HTR-8/SVneo (cell line): ENCODE measurements around the gene SF1.

ENCODE experiments used
- DNase-seq: peaks from one replicate; pipeline ENCODE4 v3.0.0; 2011; ENCODE audit warnings: low spot score, mixed read lengths; ENCODE audit not compliant: insufficient read length
- FAIRE-seq: peaks from 2 replicates; lab custom pipeline; 2011; peaks lifted over from hg19 to GRCh38; lab: Jason Lieb, UNC

The SF1 gene

GRCh38 chr11:64787526-64788320 is 9.4 kb upstream of the SF1 start:
- FAIRE-seq, result no peak

GRCh38 chr11:64786308-64786707 is 8.0 kb upstream of the SF1 start:
- no peak for FAIRE-seq
- no peak for DNase-seq

More at GRCh38 chr11:64787526-64788320, 9.4 kb upstream of the SF1 start:
- peak; percentile 45 for DNase-seq

GRCh38 chr11:64784813-64785581 is 6.7 kb upstream of the SF1 start:
- FAIRE-seq, result no peak
- no peak for DNase-seq

GRCh38 chr11:64778223-64778472 is 194 bp downstream of the SF1 start:
- FAIRE-seq (no peak), DNase-seq (no peak)

- FAIRE-seq, result no peak
- DNase-seq, result peak; percentile 91
These were observed 706 bp downstream of the SF1 start for GRCh38 chr11:64777449-64778222.

- FAIRE-seq (no peak), DNase-seq (no peak)
These were observed 1.5 kb downstream of the SF1 start for GRCh38 chr11:64776875-64777274.

GRCh38 chr11:64776425-64776824 is 1.9 kb downstream of the SF1 start:
- FAIRE-seq (no peak), DNase-seq (no peak)

- DNase-seq (no peak), FAIRE-seq (no peak)
These were observed 4.2 kb downstream of the SF1 start for GRCh38 chr11:64774144-64774543.

- FAIRE-seq (no peak), DNase-seq (no peak)
These were observed 5.9 kb downstream of the SF1 start for GRCh38 chr11:64772303-64773018.

GRCh38 chr11:64771861-64772260 is 6.5 kb downstream of the SF1 start:
- DNase-seq (no peak), FAIRE-seq (no peak)

- no peak for FAIRE-seq
- DNase-seq, result no peak
These were observed 8.2 kb downstream of the SF1 start for GRCh38 chr11:64770120-64770519.

GRCh38 chr11:64769283-64769682 is 9.1 kb downstream of the SF1 start:
- FAIRE-seq, result no peak

GRCh38 chr11:64768300-64768694 is 10.0 kb downstream of the SF1 start:
- FAIRE-seq (no peak), DNase-seq (no peak)

More at GRCh38 chr11:64769283-64769682, 9.1 kb downstream of the SF1 start:
- no peak for DNase-seq

GRCh38 chr11:64767344-64768299 is 10.7 kb downstream of the SF1 start:
- DNase-seq, result peak; percentile 48
- no peak for FAIRE-seq

- no peak for DNase-seq
- no peak for FAIRE-seq
These were observed 11.5 kb downstream of the SF1 start for GRCh38 chr11:64766881-64767280.

- FAIRE-seq (no peak), DNase-seq (no peak)
These were observed 12.3 kb downstream of the SF1 start for GRCh38 chr11:64765851-64766665.

- FAIRE-seq, result no peak
- DNase-seq, result no peak
These were observed 13.0 kb downstream of the SF1 start for GRCh38 chr11:64765291-64765850.

GRCh38 chr11:64764753-64765152 is 13.6 kb downstream of the SF1 start:
- FAIRE-seq (no peak), DNase-seq (no peak)
